ENCODE data around the gene ANKS1B.
A peak's percentile ranks its signal among the peaks of the same experiment; 100 is the strongest.

Gene ANKS1B

DNA sequence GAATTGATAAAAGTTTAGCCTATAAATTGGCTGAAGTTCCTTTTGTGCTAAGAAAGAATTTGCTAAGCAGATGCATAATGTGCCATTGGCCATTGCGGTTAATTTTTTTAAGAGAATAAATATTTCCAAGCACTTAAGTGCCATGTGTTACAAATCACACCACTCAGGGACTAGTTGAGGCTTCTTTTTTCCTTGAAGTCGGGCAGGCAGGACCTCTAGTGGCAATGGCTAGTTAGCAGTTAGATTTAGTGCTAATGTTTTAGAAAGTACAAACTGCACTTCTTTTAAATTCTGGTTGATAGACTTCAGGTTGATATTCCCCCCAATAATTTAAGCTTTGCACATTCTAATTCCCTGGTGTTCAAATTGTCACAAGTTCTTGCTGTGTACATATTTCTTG, 1045.4 kb downstream of the ANKS1B start:
- no peaks in the 10 kb centered on the region for H3K27me3 ChIP-seq (ENCODE audit: insufficient read depth, low read length)
- H3K36me3 ChIP-seq (ENCODE audit: insufficient read depth, low read length) = no peaks in the 10 kb centered on the region
- no peak overlapping the region for H2AFZ ChIP-seq (ENCODE audit: low read depth, low read length)
- H3K9me3 ChIP-seq (ENCODE audit: low read length) = no peaks in the 10 kb centered on the region
- H3K4me1 ChIP-seq (ENCODE audit: insufficient read depth, low read length) = no peaks in the 10 kb centered on the region
- H3K4me3 ChIP-seq (ENCODE audit: low read length) = no peak overlapping the region

GRCh38 chr12:98935847-98936246, 1048.9 kb downstream of the ANKS1B start:
- H3K4me1 ChIP-seq (ENCODE audit: insufficient read depth, low read length) = no peaks in the 10 kb centered on the region
- no peaks in the 10 kb centered on the region for H3K27me3 ChIP-seq (ENCODE audit: insufficient read depth, low read length)
- H3K4me3 ChIP-seq (ENCODE audit: low read length) = no peak overlapping the region
- no peak overlapping the region for H2AFZ ChIP-seq (ENCODE audit: low read depth, low read length)
- no peaks in the 10 kb centered on the region for H3K36me3 ChIP-seq (ENCODE audit: insufficient read depth, low read length)
- H3K9me3 ChIP-seq (ENCODE audit: low read length) = no peaks in the 10 kb centered on the region

DNA sequence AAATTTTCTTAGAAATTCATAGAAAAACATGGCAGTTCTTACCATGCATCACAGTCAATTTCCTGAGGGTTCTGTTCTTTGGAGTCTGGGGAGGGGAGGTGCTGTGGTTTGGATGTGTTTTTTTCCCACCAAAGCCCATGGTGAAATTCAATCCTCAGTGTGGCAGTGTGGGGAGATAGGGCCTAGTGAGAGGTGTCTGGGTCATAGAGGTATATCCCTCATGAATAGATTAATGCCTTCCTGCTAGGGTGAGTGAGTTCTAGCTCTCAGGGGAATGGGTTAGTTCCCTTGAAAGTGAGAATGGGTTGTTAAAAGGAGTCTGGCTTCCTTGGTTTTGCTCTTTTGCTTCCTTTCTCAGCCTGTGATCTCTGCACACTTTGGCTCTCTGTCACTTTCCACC, 1061.9 kb downstream of the ANKS1B start:
- no peaks in the 10 kb centered on the region for H3K36me3 ChIP-seq (ENCODE audit: insufficient read depth, low read length)
- no peaks in the 10 kb centered on the region for H3K27me3 ChIP-seq (ENCODE audit: insufficient read depth, low read length)
- no peaks in the 10 kb centered on the region for H3K4me1 ChIP-seq (ENCODE audit: insufficient read depth, low read length)
- H3K9me3 ChIP-seq (ENCODE audit: low read length) = no peaks in the 10 kb centered on the region
- no peak overlapping the region for H3K4me3 ChIP-seq (ENCODE audit: low read length)
- no peak overlapping the region for H2AFZ ChIP-seq (ENCODE audit: low read depth, low read length)

DNA sequence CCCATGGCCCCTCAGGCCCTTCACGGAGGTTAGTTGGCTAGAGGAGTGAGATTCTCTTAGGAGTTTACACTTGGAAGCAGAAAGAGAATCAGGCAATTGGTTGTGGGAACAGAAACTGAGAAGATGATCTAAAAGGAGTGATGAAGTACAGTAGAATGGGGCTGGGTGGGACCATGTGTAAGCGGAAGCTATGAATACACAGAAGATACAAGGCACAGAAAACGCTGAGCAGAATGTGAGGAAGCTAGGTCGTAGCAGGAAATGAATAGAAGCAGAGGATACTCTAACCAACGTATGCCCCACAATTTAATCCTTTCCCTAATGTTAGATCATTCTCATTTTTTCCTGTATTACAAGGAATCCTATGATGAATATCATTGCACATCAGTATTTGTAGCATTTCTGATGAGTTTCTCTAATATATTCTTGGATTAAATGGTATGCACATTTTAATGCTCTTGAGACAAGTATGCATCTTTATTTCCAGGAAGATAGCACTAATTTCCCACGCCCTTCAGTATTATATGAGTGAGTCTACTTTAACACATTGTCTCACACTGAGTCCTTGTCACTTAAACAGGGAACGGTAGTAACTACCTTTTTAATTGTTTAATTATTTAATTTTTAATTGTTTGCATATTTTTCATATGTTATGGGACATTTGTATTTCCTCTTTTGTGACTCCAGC, 1066.4 kb downstream of the ANKS1B start:
- no peaks in the 10 kb centered on the region for H3K27me3 ChIP-seq (ENCODE audit: insufficient read depth, low read length)
- H2AFZ ChIP-seq (ENCODE audit: low read depth, low read length) = no peak overlapping the region
- no peaks in the 10 kb centered on the region for H3K4me1 ChIP-seq (ENCODE audit: insufficient read depth, low read length)
- H3K4me3 ChIP-seq (ENCODE audit: low read length) = no peak overlapping the region
- no peaks in the 10 kb centered on the region for H3K9me3 ChIP-seq (ENCODE audit: low read length)
- H3K36me3 ChIP-seq (ENCODE audit: insufficient read depth, low read length) = no peaks in the 10 kb centered on the region

DNA sequence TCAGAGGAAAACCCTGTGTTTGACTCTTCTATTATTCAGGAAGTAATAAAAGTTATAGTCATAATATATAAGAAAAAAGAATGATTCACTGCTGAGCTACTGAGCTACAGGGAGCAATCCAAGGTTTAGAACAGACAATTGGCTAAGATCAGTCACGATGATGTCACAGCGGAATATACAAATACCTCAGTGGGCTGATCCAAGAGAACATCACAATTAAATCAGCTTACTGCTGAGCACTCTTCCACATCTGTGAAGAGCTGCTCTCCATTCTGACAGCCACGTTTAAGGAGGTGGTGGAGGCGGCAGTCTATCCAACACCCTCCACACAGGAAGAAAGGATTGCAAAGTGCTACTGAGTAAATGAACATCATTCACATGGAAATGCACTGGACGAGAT, 1068.6 kb downstream of the ANKS1B start:
- no peaks in the 10 kb centered on the region for H3K4me1 ChIP-seq (ENCODE audit: insufficient read depth, low read length)
- H3K9me3 ChIP-seq (ENCODE audit: low read length) = no peaks in the 10 kb centered on the region
- H3K27me3 ChIP-seq (ENCODE audit: insufficient read depth, low read length) = no peaks in the 10 kb centered on the region
- H3K4me3 ChIP-seq (ENCODE audit: low read length) = no peak overlapping the region
- no peak overlapping the region for H2AFZ ChIP-seq (ENCODE audit: low read depth, low read length)
- H3K36me3 ChIP-seq (ENCODE audit: insufficient read depth, low read length) = no peaks in the 10 kb centered on the region

DNA sequence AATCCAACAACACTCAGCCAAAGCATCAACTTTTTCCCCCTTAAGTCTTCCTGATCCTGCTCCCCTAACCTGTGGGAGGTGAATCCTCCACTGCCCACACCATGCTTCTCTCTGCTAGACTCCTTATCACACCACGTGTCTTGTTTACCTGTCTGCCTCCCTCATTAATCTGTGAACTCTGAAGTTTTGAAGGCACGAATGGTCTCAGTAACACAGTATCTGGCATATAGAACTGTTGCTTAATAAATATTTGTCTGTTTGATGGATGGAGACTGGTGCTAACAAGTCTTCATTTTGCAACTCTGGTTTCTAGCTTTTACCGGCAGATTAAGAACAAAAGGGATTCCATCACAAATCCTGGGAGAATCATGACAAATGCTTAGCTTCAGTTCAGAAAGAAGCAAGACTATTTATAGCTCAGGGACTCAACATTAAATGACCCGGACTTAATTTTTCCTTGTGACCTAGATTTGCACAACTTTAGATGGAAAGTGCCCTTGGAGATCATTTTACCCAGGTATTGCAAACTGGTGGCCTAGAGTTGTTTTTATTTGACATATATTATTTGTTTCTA, 1072.2 kb downstream of the ANKS1B start:
- H3K4me1 ChIP-seq (ENCODE audit: insufficient read depth, low read length) = peaks cover 2% of the 10 kb centered on the region
- no peak overlapping the region for H3K4me3 ChIP-seq (ENCODE audit: low read length)
- no peaks in the 10 kb centered on the region for H3K36me3 ChIP-seq (ENCODE audit: insufficient read depth, low read length)
- no peaks in the 10 kb centered on the region for H3K27me3 ChIP-seq (ENCODE audit: insufficient read depth, low read length)
- H2AFZ ChIP-seq (ENCODE audit: low read depth, low read length) = no peak overlapping the region
- no peaks in the 10 kb centered on the region for H3K9me3 ChIP-seq (ENCODE audit: low read length)

DNA sequence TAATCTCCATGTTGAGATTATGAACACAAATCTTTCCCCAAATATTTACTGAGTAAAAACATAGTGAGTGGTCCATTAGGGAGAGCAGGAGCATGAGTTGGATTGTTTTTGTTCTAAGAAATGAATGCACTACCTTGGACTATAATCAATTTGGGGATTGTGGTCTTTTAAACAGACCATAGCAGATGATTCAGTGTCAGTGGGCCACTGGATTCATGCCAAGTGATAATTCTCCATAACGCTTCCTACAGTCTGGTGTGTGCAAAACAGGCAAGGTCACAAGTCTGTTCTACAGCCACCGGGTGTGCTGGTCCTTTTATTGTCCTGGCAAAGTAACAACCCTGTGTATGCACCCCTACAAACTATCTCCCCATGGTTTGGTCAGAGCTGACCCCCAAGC, 1073.3 kb downstream of the ANKS1B start:
- Histone ChIP-seq H3K36me3 (ENCODE audit: insufficient read depth, low read length) (no peaks in the 10 kb centered on the region), H3K27me3 (ENCODE audit: insufficient read depth, low read length) (no peaks in the 10 kb centered on the region), H2AFZ (ENCODE audit: low read depth, low read length) (no peak overlapping the region), H3K4me3 (ENCODE audit: low read length) (no peak overlapping the region), H3K4me1 (ENCODE audit: insufficient read depth, low read length) (peaks cover 2% of the 10 kb centered on the region), H3K9me3 (ENCODE audit: low read length) (no peaks in the 10 kb centered on the region)

DNA sequence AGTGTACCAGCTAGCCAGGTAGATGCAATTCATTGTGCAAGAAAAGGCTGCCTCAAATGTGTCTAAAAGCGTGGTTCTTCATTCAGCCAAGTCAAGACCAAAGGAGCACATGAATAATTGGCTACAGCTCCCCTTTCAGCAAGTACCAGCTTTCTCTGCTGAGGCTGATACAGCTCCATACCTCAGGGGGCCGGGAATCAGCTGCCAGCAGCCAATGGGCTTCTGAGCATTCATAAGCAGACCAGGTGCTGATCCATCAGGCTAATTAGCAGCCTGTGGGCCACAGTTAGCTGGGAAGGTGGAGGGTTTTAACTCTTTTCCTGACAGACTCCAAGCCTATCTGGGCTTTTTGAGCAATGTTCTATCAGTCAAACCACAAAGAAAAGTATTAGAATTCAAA, 1075.0 kb downstream of the ANKS1B start:
- Histone ChIP-seq H3K36me3 (ENCODE audit: insufficient read depth, low read length) (no peaks in the 10 kb centered on the region), H3K4me3 (ENCODE audit: low read length) (no peak overlapping the region), H2AFZ (ENCODE audit: low read depth, low read length) (no peak overlapping the region), H3K9me3 (ENCODE audit: low read length) (no peaks in the 10 kb centered on the region), H3K27me3 (ENCODE audit: insufficient read depth, low read length) (no peaks in the 10 kb centered on the region), H3K4me1 (ENCODE audit: insufficient read depth, low read length) (peaks cover 2% of the 10 kb centered on the region)

DNA sequence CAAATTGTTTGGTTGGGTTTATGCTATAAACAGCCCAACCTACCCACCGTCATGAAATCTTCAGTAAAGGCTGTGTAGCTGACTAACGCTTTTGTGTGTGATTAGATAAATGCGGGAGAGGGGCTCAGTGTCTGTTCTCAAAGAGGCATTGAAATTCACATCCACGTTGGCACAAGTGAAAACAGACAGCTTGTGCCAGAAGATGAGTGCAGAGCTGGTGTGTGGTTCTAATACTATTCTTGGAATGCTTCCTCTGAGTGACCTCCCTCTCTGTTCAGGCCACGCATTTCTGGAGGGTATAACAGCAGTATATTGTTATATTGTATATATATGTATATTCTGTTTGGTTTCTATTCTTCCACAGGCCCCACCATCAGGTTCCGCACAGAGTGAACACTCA, 1075.9 kb downstream of the ANKS1B start:
- Histone ChIP-seq H3K27me3 (ENCODE audit: insufficient read depth, low read length) (no peaks in the 10 kb centered on the region), H3K4me3 (ENCODE audit: low read length) (no peak overlapping the region), H3K36me3 (ENCODE audit: insufficient read depth, low read length) (no peaks in the 10 kb centered on the region), H3K9me3 (ENCODE audit: low read length) (no peaks in the 10 kb centered on the region), H3K4me1 (ENCODE audit: insufficient read depth, low read length) (peaks cover 2% of the 10 kb centered on the region), H2AFZ (ENCODE audit: low read depth, low read length) (no peak overlapping the region)

DNA sequence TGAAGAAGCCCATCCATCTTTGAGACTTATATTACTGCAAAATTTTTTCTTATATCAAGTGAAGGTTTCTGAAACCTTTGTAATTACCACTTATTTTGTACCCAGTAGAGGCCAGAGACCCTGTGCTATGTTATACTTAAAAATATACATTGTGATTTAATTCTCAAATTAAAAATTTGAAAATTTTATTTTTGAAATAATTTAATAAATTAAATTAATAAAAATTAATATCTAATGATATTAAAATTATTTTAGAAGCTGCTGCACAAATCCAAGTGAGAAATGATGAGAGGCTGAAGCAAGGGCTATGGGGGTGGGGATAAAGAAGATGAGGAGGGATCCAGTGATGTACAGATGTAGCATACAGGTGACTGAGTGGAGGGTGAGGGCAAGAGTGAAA, 1080.9 kb downstream of the ANKS1B start:
- no peaks in the 10 kb centered on the region for H3K27me3 ChIP-seq (ENCODE audit: insufficient read depth, low read length)
- H3K4me3 ChIP-seq (ENCODE audit: low read length) = no peak overlapping the region
- no peaks in the 10 kb centered on the region for H3K4me1 ChIP-seq (ENCODE audit: insufficient read depth, low read length)
- no peak overlapping the region for H2AFZ ChIP-seq (ENCODE audit: low read depth, low read length)
- no peaks in the 10 kb centered on the region for H3K36me3 ChIP-seq (ENCODE audit: insufficient read depth, low read length)
- no peaks in the 10 kb centered on the region for H3K9me3 ChIP-seq (ENCODE audit: low read length)

- Histone ChIP-seq H3K9me3 (ENCODE audit: low read length) (no peaks in the 10 kb centered on the region), H3K36me3 (ENCODE audit: insufficient read depth, low read length) (no peaks in the 10 kb centered on the region), H2AFZ (ENCODE audit: low read depth, low read length) (no peak overlapping the region), H3K4me3 (ENCODE audit: low read length) (no peak overlapping the region), H3K27me3 (ENCODE audit: insufficient read depth, low read length) (peaks cover 11% of the 10 kb centered on the region), H3K4me1 (ENCODE audit: insufficient read depth, low read length) (no peaks in the 10 kb centered on the region)
Measured at GRCh38 chr12:98901189-98901588, 1083.5 kb downstream of the ANKS1B start.

DNA sequence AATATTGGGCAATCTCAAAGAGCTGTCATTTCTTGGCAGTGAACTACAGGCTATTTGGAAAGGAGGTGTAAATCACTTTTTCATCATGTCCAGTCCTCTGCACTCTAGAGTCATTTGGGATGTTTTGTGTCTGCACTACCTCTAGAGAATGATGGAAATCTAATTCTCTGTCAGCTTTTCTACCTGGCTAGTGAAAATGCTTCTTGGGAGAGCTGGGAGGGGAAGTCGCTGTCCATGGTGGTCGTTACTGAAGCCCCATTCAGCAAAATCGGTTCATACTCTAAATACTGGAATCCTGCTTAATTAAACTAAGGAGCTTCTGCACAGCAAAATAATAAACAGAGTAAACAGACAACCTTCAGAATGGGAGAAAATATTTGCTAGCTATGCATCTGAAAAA, 1087.8 kb downstream of the ANKS1B start:
- Histone ChIP-seq H3K27me3 (ENCODE audit: insufficient read depth, low read length) (peaks cover 39% of the 10 kb centered on the region), H3K4me1 (ENCODE audit: insufficient read depth, low read length) (peaks cover 12% of the 10 kb centered on the region), H3K4me3 (ENCODE audit: low read length) (no peak overlapping the region), H3K9me3 (ENCODE audit: low read length) (no peaks in the 10 kb centered on the region), H2AFZ (ENCODE audit: low read depth, low read length) (no peak overlapping the region), H3K36me3 (ENCODE audit: insufficient read depth, low read length) (no peaks in the 10 kb centered on the region)

DNA sequence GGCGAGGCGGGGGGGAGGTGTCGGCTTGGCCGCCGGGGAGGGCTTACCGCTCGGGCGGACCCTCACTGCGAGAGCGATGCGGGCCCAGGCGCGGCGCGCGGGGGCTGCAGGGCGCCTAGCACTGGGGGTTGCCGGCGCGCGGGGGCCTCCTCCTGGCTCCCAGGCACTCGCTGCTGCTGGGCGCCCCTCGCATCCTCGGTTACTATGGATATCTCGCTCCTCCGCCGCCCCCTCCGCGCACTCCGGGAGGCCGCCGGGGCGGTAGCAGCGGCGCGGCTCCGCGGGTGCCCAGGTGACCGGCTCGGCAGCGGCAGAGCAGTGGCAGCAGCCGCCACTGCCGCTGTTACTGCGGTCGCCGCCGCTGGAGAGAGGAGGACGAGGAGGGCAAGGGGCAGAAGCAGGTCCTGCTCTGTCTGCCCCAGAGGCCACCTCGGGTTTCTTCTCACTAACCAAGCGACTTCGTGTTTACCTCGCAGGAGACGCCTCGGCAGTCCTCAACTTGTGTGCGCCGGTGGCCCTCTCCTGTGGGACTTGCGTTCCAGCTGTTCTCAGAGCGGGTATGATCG, 1089.6 kb downstream of the ANKS1B start:
- Histone ChIP-seq H3K27me3 (ENCODE audit: insufficient read depth, low read length) (peaks cover 42% of the 10 kb centered on the region), H3K4me1 (ENCODE audit: insufficient read depth, low read length) (peaks cover 12% of the 10 kb centered on the region), H2AFZ (ENCODE audit: low read depth, low read length) (peak overlapping the region; percentile 69), H3K36me3 (ENCODE audit: insufficient read depth, low read length) (no peaks in the 10 kb centered on the region), H3K4me3 (ENCODE audit: low read length) (peak overlapping the region; percentile 45), H3K9me3 (ENCODE audit: low read length) (no peaks in the 10 kb centered on the region)

Data from neuron (in vitro differentiated cells).